ENCODE data around the gene ATRAID. TPM values are rescaled to one million over a fixed set of nuclear protein-coding genes. Genes with fewer than 3 reads are reported as not detected.

The ATRAID gene
- total RNA-seq, 4 donors from 2014 or later: 107 to 210 (median 124) TPM

GRCh38 chr2:27222407-27222806, 10.6 kb downstream of the ATRAID start:
- WGBS, 2 donors: 95 to 99% methylated on average over 5 of the region's 5 CpGs
- Histone ChIP-seq H3K36me3 (peaks cover 0 to 80% (median 26%) of the 10 kb centered on the region in 3 donors), H3K27me3 (no peaks in the 10 kb centered on the region), H3K9me3 (no peaks in the 10 kb centered on the region), H3K27ac (no peak overlapping the region), H3K4me3 (no peak overlapping the region), H3K4me1 (peaks cover 0 to 13% (median 3%) of the 10 kb centered on the region in 4 donors)
- TF ChIP-seq EP300 (IDR thresholded peaks at IDR 0.05) (no peak), POLR2A (IDR thresholded peaks at IDR 0.05) (no peak)
- TF ChIP-seq, protein P1, sequence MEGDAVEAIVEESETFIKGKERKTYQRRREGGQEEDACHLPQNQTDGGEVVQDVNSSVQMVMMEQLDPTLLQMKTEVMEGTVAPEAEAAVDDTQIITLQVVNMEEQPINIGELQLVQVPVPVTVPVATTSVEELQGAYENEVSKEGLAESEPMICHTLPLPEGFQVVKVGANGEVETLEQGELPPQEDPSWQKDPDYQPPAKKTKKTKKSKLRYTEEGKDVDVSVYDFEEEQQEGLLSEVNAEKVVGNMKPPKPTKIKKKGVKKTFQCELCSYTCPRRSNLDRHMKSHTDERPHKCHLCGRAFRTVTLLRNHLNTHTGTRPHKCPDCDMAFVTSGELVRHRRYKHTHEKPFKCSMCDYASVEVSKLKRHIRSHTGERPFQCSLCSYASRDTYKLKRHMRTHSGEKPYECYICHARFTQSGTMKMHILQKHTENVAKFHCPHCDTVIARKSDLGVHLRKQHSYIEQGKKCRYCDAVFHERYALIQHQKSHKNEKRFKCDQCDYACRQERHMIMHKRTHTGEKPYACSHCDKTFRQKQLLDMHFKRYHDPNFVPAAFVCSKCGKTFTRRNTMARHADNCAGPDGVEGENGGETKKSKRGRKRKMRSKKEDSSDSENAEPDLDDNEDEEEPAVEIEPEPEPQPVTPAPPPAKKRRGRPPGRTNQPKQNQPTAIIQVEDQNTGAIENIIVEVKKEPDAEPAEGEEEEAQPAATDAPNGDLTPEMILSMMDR (IDR thresholded peaks at IDR 0.05): no peak
- no peak for DNase-seq (ENCODE audit: low spot score in 2 of 2)

- H3K36me3 ChIP-seq: peaks cover 0 to 90% (median 26%) of the 10 kb centered on the region in 3 donors
Measured at GRCh38 chr2:27223416-27223815, 11.6 kb downstream of the ATRAID start.

DNA sequence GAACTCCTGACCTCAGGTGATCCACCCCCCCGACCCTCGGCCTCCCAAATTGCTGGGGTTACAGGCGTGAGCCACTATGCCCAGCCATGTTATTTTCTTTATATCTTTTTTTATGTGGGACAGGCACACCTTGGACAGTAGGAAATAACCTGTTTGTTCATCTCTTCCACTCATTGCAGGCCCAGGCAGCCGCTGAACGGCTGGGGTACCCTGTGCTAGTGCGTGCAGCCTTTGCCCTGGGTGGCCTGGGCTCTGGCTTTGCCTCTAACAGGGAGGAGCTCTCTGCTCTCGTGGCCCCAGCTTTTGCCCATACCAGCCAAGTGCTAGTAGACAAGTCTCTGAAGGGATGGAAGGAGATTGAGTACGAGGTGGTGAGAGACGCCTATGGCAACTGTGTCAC, 13.7 kb downstream of the ATRAID start:
- H3K36me3 ChIP-seq: peaks cover 0 to 97% (median 26%) of the 10 kb centered on the region in 3 donors
- WGBS, 2 donors: 92 to 94% methylated on average over 9 of the region's 9 CpGs

More at GRCh38 chr2:27223416-27223815, 11.6 kb downstream of the ATRAID start:
- DNase-seq (ENCODE audit: low spot score in 2 of 2): no peak
- TF ChIP-seq, protein P1 (IDR thresholded peaks at IDR 0.05): no peak
- no peak for TF ChIP-seq POLR2A (IDR thresholded peaks at IDR 0.05)
- no peak for TF ChIP-seq EP300 (IDR thresholded peaks at IDR 0.05)
- H3K4me3 ChIP-seq: no peak overlapping the region
- peaks cover 0 to 4% (median 0%) of the 10 kb centered on the region in 4 donors for H3K4me1 ChIP-seq
- no peaks in the 10 kb centered on the region for H3K27me3 ChIP-seq
- 93 to 95% methylated on average over 6 of the region's 6 CpGs for WGBS, 2 donors
- no peaks in the 10 kb centered on the region for H3K9me3 ChIP-seq
- H3K27ac ChIP-seq: no peak overlapping the region

GRCh38 chr2:27227501-27227900, 15.7 kb downstream of the ATRAID start:
- TF ChIP-seq POLR2A (IDR thresholded peaks at IDR 0.05) (no peak), EP300 (IDR thresholded peaks at IDR 0.05) (no peak)
- TF ChIP-seq, protein P1 (IDR thresholded peaks at IDR 0.05): no peak
- Histone ChIP-seq H3K27ac (no peak overlapping the region), H3K4me3 (no peak overlapping the region), H3K4me1 (no peaks in the 10 kb centered on the region), H3K9me3 (no peaks in the 10 kb centered on the region), H3K36me3 (peaks cover 0 to 100% (median 39%) of the 10 kb centered on the region in 3 donors), H3K27me3 (no peaks in the 10 kb centered on the region)
- no peak for DNase-seq (ENCODE audit: low spot score in 2 of 2)
- WGBS, 2 donors: 67 to 68% methylated on average over 2 of the region's 2 CpGs

More for the DNA sequence above, 13.7 kb downstream of the ATRAID start:
- no peak overlapping the region for H3K4me3 ChIP-seq
- no peak overlapping the region for H3K27ac ChIP-seq
- no peaks in the 10 kb centered on the region for H3K4me1 ChIP-seq
- H3K27me3 ChIP-seq: no peaks in the 10 kb centered on the region
- no peak for TF ChIP-seq EP300 (IDR thresholded peaks at IDR 0.05)
- TF ChIP-seq POLR2A (IDR thresholded peaks at IDR 0.05): no peak
- TF ChIP-seq, protein P1 (IDR thresholded peaks at IDR 0.05): no peak
- no peak for DNase-seq (ENCODE audit: low spot score in 2 of 2)
- no peaks in the 10 kb centered on the region for H3K9me3 ChIP-seq

DNA sequence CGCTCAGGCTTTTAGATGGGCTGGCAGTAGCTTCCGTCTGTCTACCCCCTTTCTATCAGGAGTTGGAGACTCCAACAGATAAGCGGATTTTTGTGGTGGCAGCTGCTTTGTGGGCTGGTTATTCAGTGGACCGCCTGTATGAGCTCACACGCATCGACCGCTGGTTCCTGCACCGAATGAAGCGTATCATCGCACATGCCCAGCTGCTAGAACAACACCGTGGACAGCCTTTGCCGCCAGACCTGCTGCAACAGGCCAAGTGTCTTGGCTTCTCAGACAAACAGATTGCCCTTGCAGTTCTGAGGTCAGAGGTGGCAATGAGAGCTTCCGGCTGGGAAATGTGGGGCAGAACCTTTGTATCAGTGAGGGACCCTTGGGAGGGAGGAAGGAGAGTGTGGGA, 20.1 kb downstream of the ATRAID start:
- TF ChIP-seq POLR2A (IDR thresholded peaks at IDR 0.05) (no peak), EP300 (IDR thresholded peaks at IDR 0.05) (no peak)
- TF ChIP-seq, protein P1 (IDR thresholded peaks at IDR 0.05): no peak
- no peak overlapping the region for H3K4me3 ChIP-seq
- WGBS, 2 donors: 94 to 95% methylated on average over 13 of the region's 13 CpGs
- no peak for DNase-seq (ENCODE audit: low spot score in 2 of 2)
- no peak overlapping the region for H3K27ac ChIP-seq
- H3K36me3 ChIP-seq: peaks cover 0 to 100% (median 41%) of the 10 kb centered on the region in 3 donors
- H3K9me3 ChIP-seq: no peaks in the 10 kb centered on the region
- no peaks in the 10 kb centered on the region for H3K27me3 ChIP-seq
- H3K4me1 ChIP-seq: no peaks in the 10 kb centered on the region
